H9 (cell line): Measurements from ENCODE around the gene NACAD. TPM values are rescaled to one million over a fixed set of nuclear protein-coding genes. Genes with fewer than 3 reads are reported as not detected.

Source experiments
- DNase-seq: peaks from one replicate; pipeline ENCODE4 v3.0.0-alpha.2; 2017
- H2AFZ ChIP-seq: one replicate; pipeline ENCODE4 v1.6.1; 2013; ENCODE audit warnings: mild to moderate bottlenecking, low read length, control low read depth, moderate library complexity
- H2AK5ac ChIP-seq: 2 replicates; pipeline ENCODE4 v1.6.1; 2013; ENCODE audit warnings: low read length, control low read depth, mixed read lengths; ENCODE audit not compliant: insufficient read length
- H2BK120ac ChIP-seq: one replicate; pipeline ENCODE4 v1.6.1; 2013; ENCODE audit warnings: low read depth, mild to moderate bottlenecking, low read length, control low read depth, inconsistent platforms; ENCODE audit not compliant: poor library complexity, severe bottlenecking
- H2BK12ac ChIP-seq: 2 replicates; pipeline ENCODE4 v1.6.1; 2013; ENCODE audit warnings: low read length, control low read depth, mixed read lengths, low read depth; ENCODE audit not compliant: insufficient read length
- H2BK15ac ChIP-seq: 2 replicates; pipeline ENCODE4 v1.6.1; 2013; ENCODE audit warnings: low read depth, low read length, control low read depth
- H2BK20ac ChIP-seq: one replicate; pipeline ENCODE4 v1.6.1; 2013; ENCODE audit warnings: low read depth, mild to moderate bottlenecking, low read length, control low read depth, inconsistent platforms; ENCODE audit not compliant: poor library complexity, severe bottlenecking
- H2BK5ac ChIP-seq: 2 replicates; pipeline ENCODE4 v1.6.1; 2013; ENCODE audit warnings: low read length, control low read depth, mixed read lengths; ENCODE audit not compliant: insufficient read length
- H3K14ac ChIP-seq: 2 replicates; pipeline ENCODE4 v1.6.1; 2013; ENCODE audit warnings: low read length, control low read depth; ENCODE audit not compliant: insufficient read depth
- H3K18ac ChIP-seq: 2 replicates; pipeline ENCODE4 v1.6.1; 2013; ENCODE audit warnings: low read depth, mild to moderate bottlenecking, mixed read lengths, low read length, control low read depth; ENCODE audit not compliant: insufficient read length
- H3K23ac ChIP-seq: 2 replicates; pipeline ENCODE4 v1.6.1; 2013; ENCODE audit warnings: low read length, control low read depth, mixed read lengths, low read depth; ENCODE audit not compliant: insufficient read length
- H3K23me2 ChIP-seq: 2 replicates; pipeline ENCODE4 v1.6.1; 2013; ENCODE audit warnings: low read depth, mild to moderate bottlenecking, mixed read lengths, low read length, control low read depth; ENCODE audit not compliant: insufficient read length, poor library complexity, severe bottlenecking
- H3K27ac ChIP-seq: 2 replicates; pipeline ENCODE4 v1.5.1; 2013; ENCODE audit warnings: low read length, control low read depth, mixed read lengths, low read depth; ENCODE audit not compliant: insufficient read length
- H3K27me3 ChIP-seq: 2 replicates; pipeline ENCODE4 v1.6.1; 2013; ENCODE audit warnings: low read length, control low read depth, inconsistent platforms; ENCODE audit not compliant: insufficient read depth
- H3K4ac ChIP-seq: 2 replicates; pipeline ENCODE4 v1.6.1; 2013; ENCODE audit warnings: low read depth, mild to moderate bottlenecking, control low read depth, inconsistent platforms, low read length, moderate library complexity
- H3K4me1 ChIP-seq: 2 replicates; pipeline ENCODE4 v1.6.1; 2013; ENCODE audit warnings: low read length, control low read depth, inconsistent platforms; ENCODE audit not compliant: insufficient read depth
- H3K4me2 ChIP-seq: 2 replicates; pipeline ENCODE4 v1.6.1; 2013; ENCODE audit warnings: low read length, control low read depth, mixed read lengths; ENCODE audit not compliant: insufficient read length, insufficient read depth
- H3K56ac ChIP-seq: 2 replicates; pipeline ENCODE4 v1.6.1; 2013; ENCODE audit warnings: low read depth, mild to moderate bottlenecking, mixed read lengths, low read length, control low read depth; ENCODE audit not compliant: insufficient read length
- H3K79me1 ChIP-seq: 2 replicates; pipeline ENCODE4 v1.6.1; 2013; ENCODE audit warnings: low read depth, mild to moderate bottlenecking, moderate library complexity, low read length, control low read depth, inconsistent platforms; ENCODE audit not compliant: insufficient read depth, poor library complexity, severe bottlenecking
- H3K79me2 ChIP-seq: 2 replicates; pipeline ENCODE4 v1.6.1; 2013; ENCODE audit warnings: low read length, control low read depth, inconsistent platforms; ENCODE audit not compliant: insufficient read depth
- H3K9ac ChIP-seq: 2 replicates; pipeline ENCODE4 v1.6.1; 2013; ENCODE audit warnings: low read length, control low read depth, mixed read lengths; ENCODE audit not compliant: insufficient read length; ENCODE audit errors: extremely low read depth
- H3K9me3 ChIP-seq: one replicate; pipeline ENCODE4 v1.6.1; 2013; ENCODE audit warnings: low read depth, low read length, inconsistent platforms; ENCODE audit not compliant: control insufficient read depth
- H3T11ph ChIP-seq: one replicate; pipeline ENCODE4 v1.6.1; 2013; ENCODE audit warnings: mild to moderate bottlenecking, low read length, control low read depth, inconsistent platforms
- H4K20me1 ChIP-seq: one replicate; pipeline ENCODE4 v1.6.1; 2013; ENCODE audit not compliant: control insufficient read depth, insufficient read length, insufficient read depth
- H4K5ac ChIP-seq: 2 replicates; pipeline ENCODE4 v1.6.1; 2013; ENCODE audit warnings: low read depth, mild to moderate bottlenecking, mixed read lengths, low read length, control low read depth; ENCODE audit not compliant: insufficient read length
- H4K8ac ChIP-seq: replicated peaks from 2 replicates; pipeline ENCODE4 v1.6.1; 2013; ENCODE audit warnings: low read length, control low read depth, mixed read lengths, low read depth; ENCODE audit not compliant: insufficient read length
- H4K91ac ChIP-seq: 2 replicates; pipeline ENCODE4 v1.6.1; 2013; ENCODE audit warnings: low read depth, mild to moderate bottlenecking, moderate library complexity, mixed read lengths, low read length, control low read depth; ENCODE audit not compliant: insufficient read length
- H3K27ac Mint-ChIP-seq, 3 experiments: 2 replicates in 2 of 3; 3 replicates in 1 of 3; pipeline ENCODE4 v1.8.0; 2020 to 2021; ENCODE audit warnings: mixed read lengths in 3 of 3, mild to moderate bottlenecking in 1 of 3, moderate library complexity in 1 of 3
- H3K27me3 Mint-ChIP-seq: 2 replicates; pipeline ENCODE4 v1.8.0; 2021; ENCODE audit warnings: low read depth, mild to moderate bottlenecking, moderate library complexity, mixed read lengths
- H3K36me3 Mint-ChIP-seq, 3 experiments: 2 replicates in 2 of 3; 3 replicates in 1 of 3; pipeline ENCODE4 v1.8.0; 2020 to 2021; ENCODE audit warnings: low read depth in 3 of 3, mixed read lengths in 3 of 3; ENCODE audit not compliant: insufficient read depth in 1 of 3
- H3K4me1 Mint-ChIP-seq, 2 experiments: 2 replicates each; pipeline ENCODE4 v1.8.0; 2020; ENCODE audit warnings: mixed read lengths in 2 of 2
- H3K4me3 Mint-ChIP-seq, 2 experiments: 2 replicates in 1 of 2; 3 replicates in 1 of 2; pipeline ENCODE4 v1.8.0; 2020 to 2021; ENCODE audit warnings: mild to moderate bottlenecking in 2 of 2, mixed read lengths in 2 of 2, moderate library complexity in 1 of 2
- H3K9me3 Mint-ChIP-seq, 2 experiments: 2 replicates in 1 of 2; 3 replicates in 1 of 2; pipeline ENCODE4 v1.8.0; 2020; ENCODE audit warnings: mild to moderate bottlenecking in 2 of 2, mixed read lengths in 2 of 2, moderate library complexity in 1 of 2
- WGBS: extraction: QIAGEN DNeasy Blood & Tissue Kit; methylation state at CpG from one replicate; pipeline ENCODE4 v1.1.7; 2013; ENCODE audit warnings: missing lambda C conversion rate, low lambda C conversion rate, mixed read lengths; ENCODE audit not compliant: insufficient read length; ENCODE audit errors: extremely low coverage; 5-methylcytosine and 5-hydroxymethylcytosine counted together
- total RNA-seq: library from RNA; stranded (reverse); gene quantifications from 2 replicates; pipeline ENCODE4 v1.2.1, GENCODE V29; 2021
- TF ChIP-seq, protein P1 (sequence below): fragments of 200-600 bp; sonication (generic); conservative IDR thresholded peaks from 3 replicates; pipeline ENCODE4 v1.8.0; 2021; ENCODE audit warnings: antibody characterized with exemption, mild to moderate bottlenecking

Gene NACAD
- total RNA-seq, 1 experiment from 2014 or later, result 8.0 TPM

- Histone ChIP-seq H4K91ac (no peak overlapping the region), H3K23me2 (no peaks in the 10 kb centered on the region), H3K4me1 (no peaks in the 10 kb centered on the region), H2BK5ac (no peak overlapping the region), H4K8ac (no peak overlapping the region), H3K79me2 (no peaks in the 10 kb centered on the region), H4K20me1 (no peaks in the 10 kb centered on the region), H3K4me2 (no peak overlapping the region), H3T11ph (no peak overlapping the region), H2BK15ac (no peak overlapping the region), H3K18ac (no peak overlapping the region), H3K56ac (no peak overlapping the region), H2BK120ac (no peak overlapping the region), H4K5ac (no peak overlapping the region), H3K23ac (no peak overlapping the region), H3K9ac (no peak overlapping the region), H2AFZ (no peak overlapping the region), H3K27ac (no peak overlapping the region), H3K9me3 (no peaks in the 10 kb centered on the region), H3K4ac (no peak overlapping the region), H2BK12ac (no peak overlapping the region), H3K14ac (no peak overlapping the region; the same call in 1 of the 2 replicates), H3K27me3 (no peaks in the 10 kb centered on the region), H3K79me1 (no peaks in the 10 kb centered on the region), H2BK20ac (no peak overlapping the region), H2AK5ac (no peak overlapping the region)
- TF ChIP-seq, protein P1, sequence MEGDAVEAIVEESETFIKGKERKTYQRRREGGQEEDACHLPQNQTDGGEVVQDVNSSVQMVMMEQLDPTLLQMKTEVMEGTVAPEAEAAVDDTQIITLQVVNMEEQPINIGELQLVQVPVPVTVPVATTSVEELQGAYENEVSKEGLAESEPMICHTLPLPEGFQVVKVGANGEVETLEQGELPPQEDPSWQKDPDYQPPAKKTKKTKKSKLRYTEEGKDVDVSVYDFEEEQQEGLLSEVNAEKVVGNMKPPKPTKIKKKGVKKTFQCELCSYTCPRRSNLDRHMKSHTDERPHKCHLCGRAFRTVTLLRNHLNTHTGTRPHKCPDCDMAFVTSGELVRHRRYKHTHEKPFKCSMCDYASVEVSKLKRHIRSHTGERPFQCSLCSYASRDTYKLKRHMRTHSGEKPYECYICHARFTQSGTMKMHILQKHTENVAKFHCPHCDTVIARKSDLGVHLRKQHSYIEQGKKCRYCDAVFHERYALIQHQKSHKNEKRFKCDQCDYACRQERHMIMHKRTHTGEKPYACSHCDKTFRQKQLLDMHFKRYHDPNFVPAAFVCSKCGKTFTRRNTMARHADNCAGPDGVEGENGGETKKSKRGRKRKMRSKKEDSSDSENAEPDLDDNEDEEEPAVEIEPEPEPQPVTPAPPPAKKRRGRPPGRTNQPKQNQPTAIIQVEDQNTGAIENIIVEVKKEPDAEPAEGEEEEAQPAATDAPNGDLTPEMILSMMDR, result peak; percentile 17; the same call in 1 of the 3 replicates
- peak overlapping the region; percentile 22 to 91 (median 41); a peak in 5 of 7 replicates for H3K27ac Mint-ChIP-seq
- DNase-seq, result no peak
- no peaks in the 10 kb centered on the region for H3K27me3 Mint-ChIP-seq
- H3K4me1 Mint-ChIP-seq, result peaks cover 0 to 7% of the 10 kb centered on the region in 2 experiments; a peak in 1 of 4 replicates
- peaks cover 6 to 60% (median 29%) of the 10 kb centered on the region in 3 experiments; a peak in 6 of 7 replicates for H3K36me3 Mint-ChIP-seq
- no peak overlapping the region for H3K4me3 Mint-ChIP-seq
- no CpG with 5 or more reads among the region's 17 CpGs for WGBS
- H3K9me3 Mint-ChIP-seq, result no peaks in the 10 kb centered on the region; a peak in 1 of 5 replicates
Measured at GRCh38 chr7:45073031-45073785, 15.6 kb downstream of the NACAD start.
